ENCODE data around the gene SLC38A3. TPM values are rescaled to one million over a fixed set of nuclear protein-coding genes. Genes with fewer than 3 reads are reported as not detected.

The SLC38A3 gene
- total and polyA plus RNA-seq, 2 donors from 2014 or later = 1.6 to 4.2 TPM

GRCh38 chr3:50239649-50240048 is 34.6 kb downstream of the SLC38A3 start:
- H3K9me3 ChIP-seq (ENCODE audit: control insufficient read depth in 2 of 3, insufficient read depth in 1 of 3, low read length in 3 of 3) = no peaks in the 10 kb centered on the region
- H3K4me3 ChIP-seq (ENCODE audit: low read length in 3 of 3) = no peak overlapping the region
- intact Hi-C loops (cut with DNase I) = no loop called here
- peaks cover 0 to 70% (median 33%) of the 10 kb centered on the region in 3 donors for H3K4me1 ChIP-seq (ENCODE audit: control insufficient read depth in 2 of 3, insufficient read depth in 2 of 3, low read depth in 1 of 3, low read length in 3 of 3)
- H3K9ac ChIP-seq (ENCODE audit: low read length in 3 of 3) = no peak overlapping the region
- DNase-seq (no peak), FAIRE-seq (no peak)
- peak overlapping the region in 1 of 2 donors; percentile 30 for H3K27ac ChIP-seq (ENCODE audit: low read depth in 2 of 2, low read length in 2 of 2)
- H3K27me3 ChIP-seq (ENCODE audit: control insufficient read depth, insufficient read depth, low read length) = no peaks in the 10 kb centered on the region
- H3K36me3 ChIP-seq (ENCODE audit: control insufficient read depth in 2 of 3, insufficient read depth in 3 of 3, low read length in 3 of 3) = peaks cover 0 to 2% (median 2%) of the 10 kb centered on the region in 3 donors
- no peak for TF ChIP-seq CTCF (IDR thresholded peaks at IDR 0.05; ENCODE audit: borderline replicate concordance, extremely low read depth, insufficient read depth)

GRCh38 chr3:50241163-50241562 is 36.1 kb downstream of the SLC38A3 start:
- Histone ChIP-seq H3K9ac (ENCODE audit: low read length in 3 of 3) (peak overlapping the region in 1 of 3 donors; percentile 33), H3K4me3 (ENCODE audit: low read length in 3 of 3) (no peak overlapping the region), H3K4me1 (ENCODE audit: control insufficient read depth in 2 of 3, insufficient read depth in 2 of 3, low read depth in 1 of 3, low read length in 3 of 3) (peaks cover 0 to 79% (median 36%) of the 10 kb centered on the region in 3 donors), H3K9me3 (ENCODE audit: control insufficient read depth in 2 of 3, insufficient read depth in 1 of 3, low read length in 3 of 3) (no peaks in the 10 kb centered on the region), H3K27me3 (ENCODE audit: control insufficient read depth, insufficient read depth, low read length) (no peaks in the 10 kb centered on the region), H3K27ac (ENCODE audit: low read depth in 2 of 2, low read length in 2 of 2) (peak overlapping the region; percentile 61 to 66), H3K36me3 (ENCODE audit: control insufficient read depth in 2 of 3, insufficient read depth in 3 of 3, low read length in 3 of 3) (peaks cover 0 to 2% (median 2%) of the 10 kb centered on the region in 3 donors)
- TF ChIP-seq CTCF (IDR thresholded peaks at IDR 0.05; ENCODE audit: borderline replicate concordance, extremely low read depth, insufficient read depth) = no peak
- FAIRE-seq (no peak), DNase-seq (peak; percentile 54 to 82 (median 70))
- intact Hi-C loops (cut with DNase I) = no loop called here

- H3K4me1 ChIP-seq (ENCODE audit: control insufficient read depth in 2 of 3, insufficient read depth in 2 of 3, low read depth in 1 of 3, low read length in 3 of 3) = peaks cover 0 to 85% (median 43%) of the 10 kb centered on the region in 3 donors
- H3K27ac ChIP-seq (ENCODE audit: low read depth in 2 of 2, low read length in 2 of 2) = peak overlapping the region; percentile 66 to 68
- TF ChIP-seq CTCF (IDR thresholded peaks at IDR 0.05; ENCODE audit: borderline replicate concordance, extremely low read depth, insufficient read depth) = no peak
- no peaks in the 10 kb centered on the region for H3K27me3 ChIP-seq (ENCODE audit: control insufficient read depth, insufficient read depth, low read length)
- peak overlapping the region in 2 of 3 donors; percentile 33 to 36 for H3K9ac ChIP-seq (ENCODE audit: low read length in 3 of 3)
- DNase-seq = peak in 2 of 5 donors; percentile 53 to 65
- no peak for FAIRE-seq
- H3K4me3 ChIP-seq (ENCODE audit: low read length in 3 of 3) = no peak overlapping the region
- peaks cover 0 to 2% (median 2%) of the 10 kb centered on the region in 3 donors for H3K36me3 ChIP-seq (ENCODE audit: control insufficient read depth in 2 of 3, insufficient read depth in 3 of 3, low read length in 3 of 3)
- intact Hi-C loops (cut with DNase I) = no loop called here
- H3K9me3 ChIP-seq (ENCODE audit: control insufficient read depth in 2 of 3, insufficient read depth in 1 of 3, low read length in 3 of 3) = no peaks in the 10 kb centered on the region
Measured at GRCh38 chr3:50241713-50242380, 36.8 kb downstream of the SLC38A3 start.
